ENCODE data around the gene SARM1. TPM values are rescaled to one million over a fixed set of nuclear protein-coding genes. Genes with fewer than 3 reads are reported as not detected.

The SARM1 gene
- total and polyA plus RNA-seq, 8 donors, result 11.7 to 19.9 (median 13.2) TPM

DNA sequence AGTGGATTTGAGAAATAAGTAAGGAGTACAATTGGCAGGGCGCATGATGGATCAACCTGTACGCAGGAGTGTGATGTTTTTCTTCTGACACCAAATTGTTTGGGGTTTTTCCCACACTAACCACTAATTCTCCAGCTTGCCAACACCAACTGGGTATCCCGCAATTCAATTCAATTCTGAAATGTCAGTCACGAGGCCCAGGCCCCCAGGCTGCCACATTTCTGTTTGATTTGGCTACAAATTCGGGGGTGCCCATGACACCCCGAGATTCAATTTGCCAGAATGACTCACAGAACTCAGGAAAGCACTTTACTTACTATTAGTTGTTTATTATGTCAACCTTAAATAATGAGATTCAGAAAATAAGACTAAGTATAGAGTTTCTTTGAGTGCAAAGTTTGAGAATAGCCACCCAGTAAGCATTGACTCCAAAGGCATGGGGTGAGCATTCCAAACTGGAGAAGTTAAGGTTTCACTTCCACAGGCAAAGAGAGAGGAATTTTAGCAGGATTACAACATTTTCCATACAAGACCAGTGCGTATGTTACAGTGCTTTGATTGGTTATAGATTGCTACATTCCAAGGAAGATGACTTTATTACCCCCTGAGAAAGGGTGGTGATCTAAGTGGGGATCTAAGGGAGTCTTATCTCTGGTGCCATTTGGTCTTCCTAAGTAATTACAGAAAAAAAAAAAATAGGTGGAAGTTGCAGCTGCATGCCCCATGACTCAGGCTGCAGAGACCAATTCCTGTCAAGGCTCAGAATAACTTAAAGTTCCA lies 23.0 kb downstream of the SARM1 start:
- TF ChIP-seq, protein P1, sequence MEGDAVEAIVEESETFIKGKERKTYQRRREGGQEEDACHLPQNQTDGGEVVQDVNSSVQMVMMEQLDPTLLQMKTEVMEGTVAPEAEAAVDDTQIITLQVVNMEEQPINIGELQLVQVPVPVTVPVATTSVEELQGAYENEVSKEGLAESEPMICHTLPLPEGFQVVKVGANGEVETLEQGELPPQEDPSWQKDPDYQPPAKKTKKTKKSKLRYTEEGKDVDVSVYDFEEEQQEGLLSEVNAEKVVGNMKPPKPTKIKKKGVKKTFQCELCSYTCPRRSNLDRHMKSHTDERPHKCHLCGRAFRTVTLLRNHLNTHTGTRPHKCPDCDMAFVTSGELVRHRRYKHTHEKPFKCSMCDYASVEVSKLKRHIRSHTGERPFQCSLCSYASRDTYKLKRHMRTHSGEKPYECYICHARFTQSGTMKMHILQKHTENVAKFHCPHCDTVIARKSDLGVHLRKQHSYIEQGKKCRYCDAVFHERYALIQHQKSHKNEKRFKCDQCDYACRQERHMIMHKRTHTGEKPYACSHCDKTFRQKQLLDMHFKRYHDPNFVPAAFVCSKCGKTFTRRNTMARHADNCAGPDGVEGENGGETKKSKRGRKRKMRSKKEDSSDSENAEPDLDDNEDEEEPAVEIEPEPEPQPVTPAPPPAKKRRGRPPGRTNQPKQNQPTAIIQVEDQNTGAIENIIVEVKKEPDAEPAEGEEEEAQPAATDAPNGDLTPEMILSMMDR (IDR thresholded peaks at IDR 0.05), result no peak
- Histone ChIP-seq H3K4me3 (no peak overlapping the region), H3K27me3 (no peaks in the 10 kb centered on the region), H3K9me3 (no peaks in the 10 kb centered on the region), H3K27ac (no peak overlapping the region), H3K4me1 (peaks cover 0 to 14% of the 10 kb centered on the region in 2 donors), H3K36me3 (peaks cover 0 to 59% of the 10 kb centered on the region in 2 donors)
- ATAC-seq, result no peak
- intact Hi-C loops (cut with DNase I), result no loop called here
- no peak for DNase-seq

DNA sequence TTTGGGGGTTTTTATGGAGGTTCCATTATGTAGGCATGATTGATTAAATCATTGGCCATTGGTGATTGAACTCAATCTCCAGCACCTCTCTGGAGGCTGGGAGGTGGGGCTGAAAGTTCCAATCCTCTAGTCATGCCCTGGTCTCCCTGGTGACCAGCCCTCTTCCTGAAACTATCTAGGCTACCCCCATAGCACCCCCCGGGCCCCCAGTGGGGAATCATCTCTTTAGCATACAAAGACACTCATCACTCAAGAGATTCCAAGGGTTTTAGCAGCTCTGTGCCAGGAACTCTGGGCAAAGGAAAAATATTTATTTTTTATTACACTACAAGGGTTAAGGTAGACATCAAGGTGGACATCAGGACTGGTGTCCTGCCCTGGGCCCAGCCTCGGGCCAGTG lies 23.9 kb downstream of the SARM1 start:
- no peak overlapping the region for H3K4me3 ChIP-seq
- H3K36me3 ChIP-seq, result peaks cover 0 to 57% of the 10 kb centered on the region in 2 donors
- H3K9me3 ChIP-seq, result no peaks in the 10 kb centered on the region
- intact Hi-C loops (cut with DNase I), result no loop called here
- H3K27me3 ChIP-seq, result no peaks in the 10 kb centered on the region
- TF ChIP-seq, protein P1 (IDR thresholded peaks at IDR 0.05), result no peak
- DNase-seq, result no peak
- H3K27ac ChIP-seq, result no peak overlapping the region
- no peak for ATAC-seq
- H3K4me1 ChIP-seq, result peaks cover 0 to 15% of the 10 kb centered on the region in 2 donors

DNA sequence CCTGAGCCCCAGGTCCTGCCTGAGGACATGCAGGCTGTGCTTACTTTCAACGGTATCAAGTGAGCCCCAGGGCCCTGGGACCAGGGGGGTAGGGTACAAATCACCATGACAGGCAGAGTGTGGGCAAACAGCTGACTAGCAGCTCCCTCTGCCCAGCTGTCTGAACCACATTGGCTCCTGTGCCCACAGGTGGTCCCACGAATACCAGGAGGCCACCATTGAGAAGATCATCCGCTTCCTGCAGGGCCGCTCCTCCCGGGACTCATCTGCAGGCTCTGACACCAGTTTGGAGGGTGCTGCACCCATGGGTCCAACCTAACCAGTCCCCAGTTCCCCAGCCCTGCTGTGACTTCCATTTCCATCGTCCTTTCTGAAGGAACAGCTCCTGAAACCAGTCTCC lies 24.5 kb downstream of the SARM1 start:
- Histone ChIP-seq H3K27ac (no peak overlapping the region), H3K36me3 (peaks cover 0 to 54% of the 10 kb centered on the region in 2 donors), H3K4me1 (peaks cover 0 to 15% of the 10 kb centered on the region in 2 donors), H3K27me3 (no peaks in the 10 kb centered on the region), H3K9me3 (no peaks in the 10 kb centered on the region), H3K4me3 (no peak overlapping the region)
- no peak for ATAC-seq
- intact Hi-C loops (cut with DNase I), result no loop called here
- TF ChIP-seq, protein P1 (IDR thresholded peaks at IDR 0.05), result no peak
- no peak for DNase-seq

DNA sequence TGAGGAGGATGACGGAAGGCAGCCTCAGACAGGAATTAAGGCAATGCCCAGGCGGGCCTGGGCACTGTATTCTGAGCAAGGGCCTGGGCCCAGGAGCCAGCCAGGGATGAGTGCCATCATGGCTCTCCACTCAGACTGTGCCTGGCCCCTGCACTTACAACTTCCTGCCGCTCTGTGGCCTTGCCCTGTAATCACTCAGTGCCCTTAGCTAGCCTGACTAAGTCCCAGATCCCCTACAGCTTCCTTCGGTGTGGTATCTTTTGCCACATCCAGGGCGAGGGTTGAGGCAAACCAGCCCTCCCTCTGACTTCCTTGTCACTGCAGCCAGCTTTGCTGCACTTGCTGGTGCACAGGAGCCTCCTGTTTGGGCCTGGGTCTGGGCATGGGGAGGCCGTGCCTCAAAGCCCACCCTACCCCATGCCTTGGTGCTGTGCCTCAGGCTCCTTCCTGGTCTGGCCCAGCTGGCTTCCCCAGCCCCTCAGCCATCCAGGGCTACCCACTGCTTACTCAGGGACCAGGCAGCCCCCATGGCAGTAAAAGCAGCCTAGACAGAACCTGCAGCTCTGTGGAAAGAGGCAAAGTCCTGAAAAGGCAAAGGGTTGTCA lies 25.2 kb downstream of the SARM1 start:
- Histone ChIP-seq H3K27me3 (no peaks in the 10 kb centered on the region), H3K4me3 (no peak overlapping the region), H3K9me3 (no peaks in the 10 kb centered on the region), H3K27ac (no peak overlapping the region), H3K36me3 (peaks cover 0 to 48% of the 10 kb centered on the region in 2 donors), H3K4me1 (peaks cover 0 to 17% of the 10 kb centered on the region in 2 donors)
- no peak for ATAC-seq
- intact Hi-C loops (cut with DNase I), result no loop called here
- TF ChIP-seq, protein P1 (IDR thresholded peaks at IDR 0.05), result no peak
- DNase-seq, result no peak

DNA sequence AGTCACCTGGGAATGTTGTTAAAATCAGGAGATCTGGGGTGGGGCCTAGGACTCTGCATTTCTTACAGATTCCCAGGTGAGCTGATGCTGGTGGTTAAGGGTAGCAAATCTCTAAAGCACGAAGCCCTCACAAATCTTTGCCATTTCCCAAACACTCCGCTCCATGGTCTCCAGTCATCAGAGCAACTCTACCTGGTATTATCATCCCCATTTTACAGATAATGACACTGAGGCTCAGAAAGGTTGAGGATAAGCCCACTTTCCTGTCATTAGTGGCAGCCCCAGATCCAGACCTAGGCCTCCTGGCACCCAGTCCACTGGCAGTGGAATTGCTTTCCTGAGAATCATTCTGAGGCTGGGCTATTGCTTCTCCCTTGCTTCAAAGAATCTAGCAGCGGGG lies 25.8 kb downstream of the SARM1 start:
- peaks cover 0 to 49% of the 10 kb centered on the region in 2 donors for H3K36me3 ChIP-seq
- H3K27me3 ChIP-seq, result no peaks in the 10 kb centered on the region
- no peak for ATAC-seq
- no peak overlapping the region for H3K27ac ChIP-seq
- intact Hi-C loops (cut with DNase I), result no loop called here
- no peaks in the 10 kb centered on the region for H3K9me3 ChIP-seq
- TF ChIP-seq, protein P1 (IDR thresholded peaks at IDR 0.05), result no peak
- H3K4me1 ChIP-seq, result peaks cover 0 to 22% of the 10 kb centered on the region in 2 donors
- no peak for DNase-seq
- no peak overlapping the region for H3K4me3 ChIP-seq

Measured in left lung (tissue), 10 donors.